HEK293 (cell line): ENCODE data around the gene EFCAB14.

Experiments
- GLI2 ChIP-seq: fragments of 450-650 bp; formaldehyde crosslinking; IDR thresholded peaks from 2 replicates; pipeline ENCODE4; 2017; ENCODE audit warnings: missing biosample characterization, missing genetic modification characterization, low read depth, borderline replicate concordance
- KLF1 ChIP-seq: fragments of 450-650 bp; formaldehyde crosslinking; IDR thresholded peaks from 2 replicates; pipeline ENCODE4 v1.5.1; 2016; ENCODE audit warnings: missing biosample characterization, missing genetic modification characterization
- KLF10 ChIP-seq: fragments of 450-650 bp; IDR thresholded peaks from 2 replicates; pipeline ENCODE4 v1.5.1; 2018; ENCODE audit warnings: missing biosample characterization, mild to moderate bottlenecking, missing genetic modification characterization
- KLF7 ChIP-seq: fragments of 450-650 bp; formaldehyde crosslinking; IDR thresholded peaks from 2 replicates; pipeline ENCODE4 v1.5.1; 2016; ENCODE audit warnings: missing biosample characterization, missing genetic modification characterization, borderline replicate concordance
- MYNN ChIP-seq: fragments of 450-650 bp; formaldehyde crosslinking; IDR thresholded peaks from 2 replicates; pipeline ENCODE4 v1.5.1; 2016; ENCODE audit warnings: missing biosample characterization, missing genetic modification characterization, borderline replicate concordance
- SETDB1 ChIP-seq: IDR thresholded peaks from one replicate; pipeline ENCODE4 v1.6.1; 2017; ENCODE audit warnings: mild to moderate bottlenecking, low read length, moderate library complexity, mixed read lengths; ENCODE audit not compliant: insufficient read length
- ZBTB20 ChIP-seq: fragments of 450-650 bp; formaldehyde crosslinking; IDR thresholded peaks from 2 replicates; pipeline ENCODE4 v1.5.1; 2016; ENCODE audit warnings: missing biosample characterization, missing genetic modification characterization
- ZBTB48 ChIP-seq: fragments of 450-650 bp; formaldehyde crosslinking; IDR thresholded peaks from 2 replicates; pipeline ENCODE4 v1.5.1; 2016; ENCODE audit warnings: missing biosample characterization, missing genetic modification characterization
- ZFP41 ChIP-seq: fragments of 450-650 bp; formaldehyde crosslinking; IDR thresholded peaks from 2 replicates; pipeline ENCODE4 v1.5.1; 2016; ENCODE audit warnings: missing biosample characterization, missing genetic modification characterization, borderline replicate concordance
- ZNF292 ChIP-seq: fragments of 450-650 bp; formaldehyde crosslinking; IDR thresholded peaks from 2 replicates; pipeline ENCODE4 v1.5.1; 2016; ENCODE audit warnings: low read depth, missing biosample characterization, missing genetic modification characterization, borderline replicate concordance
- ZNF391 ChIP-seq: fragments of 450-650 bp; formaldehyde crosslinking; IDR thresholded peaks from 2 replicates; pipeline ENCODE4 v1.5.1; 2016; ENCODE audit warnings: low read depth, missing biosample characterization, missing genetic modification characterization, borderline replicate concordance
- ZNF501 ChIP-seq: fragments of 450-650 bp; formaldehyde crosslinking; IDR thresholded peaks from 2 replicates; pipeline ENCODE4 v1.5.1; 2016; ENCODE audit warnings: missing biosample characterization, missing genetic modification characterization
- ZNF510 ChIP-seq: fragments of 450-650 bp; formaldehyde crosslinking; IDR thresholded peaks from 2 replicates; pipeline ENCODE4 v1.5.1; 2018; ENCODE audit warnings: mild to moderate bottlenecking, missing genetic modification characterization, missing biosample characterization; ENCODE audit not compliant: insufficient replicate concordance
- ZNF544 ChIP-seq: fragments of 450-650 bp; formaldehyde crosslinking; IDR thresholded peaks from 2 replicates; pipeline ENCODE4 v1.5.0; 2017; ENCODE audit warnings: missing biosample characterization, missing genetic modification characterization
- ZNF548 ChIP-seq: fragments of 450-650 bp; formaldehyde crosslinking; IDR thresholded peaks from 2 replicates; pipeline ENCODE4 v1.5.1; 2016; ENCODE audit warnings: missing biosample characterization, missing genetic modification characterization
- ZNF558 ChIP-seq: fragments of 450-650 bp; formaldehyde crosslinking; IDR thresholded peaks from 2 replicates; pipeline ENCODE4 v1.5.1; 2016; ENCODE audit warnings: missing biosample characterization, missing genetic modification characterization
- ZNF560 ChIP-seq: fragments of 450-650 bp; formaldehyde crosslinking; IDR thresholded peaks from 2 replicates; pipeline ENCODE4 v1.5.1; 2017; ENCODE audit warnings: missing biosample characterization, missing genetic modification characterization, borderline replicate concordance
- ZNF585B ChIP-seq: fragments of 450-650 bp; formaldehyde crosslinking; IDR thresholded peaks from 2 replicates; pipeline ENCODE4 v1.5.1; 2016; ENCODE audit warnings: missing biosample characterization, missing genetic modification characterization
- ZNF621 ChIP-seq: fragments of 450-650 bp; formaldehyde crosslinking; IDR thresholded peaks from 2 replicates; pipeline ENCODE4 v1.5.1; 2017; ENCODE audit warnings: missing biosample characterization, missing genetic modification characterization
- ZNF747 ChIP-seq: fragments of 450-650 bp; formaldehyde crosslinking; IDR thresholded peaks from 2 replicates; pipeline ENCODE4 v1.5.1; 2016; ENCODE audit warnings: missing biosample characterization, missing genetic modification characterization
- ZNF791 ChIP-seq: fragments of 450-650 bp; formaldehyde crosslinking; IDR thresholded peaks from 2 replicates; pipeline ENCODE4 v1.5.1; 2016; ENCODE audit warnings: missing biosample characterization, missing genetic modification characterization
- ZNF792 ChIP-seq: fragments of 450-650 bp; formaldehyde crosslinking; IDR thresholded peaks from 2 replicates; pipeline ENCODE4 v1.5.1; 2016; ENCODE audit warnings: missing biosample characterization, missing genetic modification characterization
- ZNF837 ChIP-seq: fragments of 450-650 bp; formaldehyde crosslinking; IDR thresholded peaks from 2 replicates; pipeline ENCODE4 v1.5.1; 2016; ENCODE audit warnings: missing biosample characterization, missing genetic modification characterization
- TF ChIP-seq, protein P1 (sequence below): fragments of 450-650 bp; formaldehyde crosslinking; IDR thresholded peaks from 2 replicates; pipeline ENCODE4 v1.5.1; 2017; ENCODE audit warnings: missing biosample characterization, missing genetic modification characterization
- TF ChIP-seq, protein P2 (sequence below): fragments of 450-650 bp; formaldehyde crosslinking; optimal IDR thresholded peaks from 2 replicates; pipeline ENCODE3; 2016; ENCODE audit warnings: missing biosample characterization, mild to moderate bottlenecking, missing genetic modification characterization
- TF ChIP-seq, protein P3 (sequence below): fragments of 450-650 bp; formaldehyde crosslinking; IDR thresholded peaks from 2 replicates; pipeline ENCODE4 v1.5.1; 2016; ENCODE audit warnings: missing biosample characterization, missing genetic modification characterization, borderline replicate concordance
- TF ChIP-seq, protein P4 (sequence below): fragments of 450-650 bp; formaldehyde crosslinking; IDR thresholded peaks from 2 replicates; pipeline ENCODE4 v1.5.1; 2016; ENCODE audit warnings: missing biosample characterization, missing genetic modification characterization
- TF ChIP-seq, protein P5 (sequence below): fragments of 450-650 bp; formaldehyde crosslinking; IDR thresholded peaks from 2 replicates; pipeline ENCODE4; 2016; ENCODE audit warnings: missing biosample characterization, missing genetic modification characterization
- TF ChIP-seq, protein P6 (sequence below): fragments of 450-650 bp; formaldehyde crosslinking; IDR thresholded peaks from 2 replicates; pipeline ENCODE4 v1.5.1; 2016; ENCODE audit warnings: missing biosample characterization, missing genetic modification characterization
- TF ChIP-seq, protein P7 (sequence below): fragments of 450-650 bp; formaldehyde crosslinking; IDR thresholded peaks from 2 replicates; pipeline ENCODE4 v1.5.1; 2016; ENCODE audit warnings: missing biosample characterization, missing genetic modification characterization
- TF ChIP-seq, protein P8 (sequence below): fragments of 450-650 bp; IDR thresholded peaks from 2 replicates; pipeline ENCODE4 v1.5.1; 2018; ENCODE audit warnings: missing biosample characterization, missing genetic modification characterization

EFCAB14 gene

DNA sequence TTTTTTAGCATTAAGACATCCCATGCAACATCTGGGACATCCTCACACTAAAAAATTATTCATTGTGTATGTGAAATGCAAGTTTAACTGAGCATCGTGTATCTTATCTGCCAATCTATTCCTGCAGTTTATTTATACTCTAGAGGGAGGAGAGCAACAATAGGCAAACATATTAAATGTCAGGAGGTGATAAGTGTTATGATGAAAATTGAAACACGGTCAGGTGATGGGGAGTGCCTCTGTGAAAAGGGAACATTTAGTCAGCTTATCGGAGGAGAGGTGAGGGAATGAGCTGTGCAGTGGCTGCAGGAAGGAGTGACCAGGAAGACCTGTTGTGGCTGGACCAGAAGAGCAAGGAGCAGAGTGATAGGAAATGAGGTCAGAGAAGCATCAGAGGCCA, 775 bp upstream of the EFCAB14 start (continued):
- TF ChIP-seq ZNF747 (tag by site-specific recombination) (no peak), ZNF558 (no peak), ZBTB48 (tag by site-specific recombination) (no peak), KLF7 (tag by site-specific recombination) (peak; percentile 51; the same call in 1 of the 2 replicates), ZNF391 (tag by site-specific recombination) (no peak), ZNF585B (tag by site-specific recombination) (no peak), ZNF621 (no peak), ZNF510 (tag by site-specific recombination) (no peak), MYNN (tag by site-specific recombination) (no peak), ZNF544 (no peak), ZNF791 (tag by site-specific recombination) (no peak), ZNF837 (tag by site-specific recombination) (no peak), KLF1 (tag by site-specific recombination) (peak; percentile 92), ZNF548 (tag by site-specific recombination) (no peak), ZNF792 (tag by site-specific recombination) (no peak), ZNF292 (tag by site-specific recombination) (no peak), ZBTB20 (no peak), GLI2 (no peak), KLF10 (tag by site-specific recombination) (no peak), ZNF501 (tag by site-specific recombination) (no peak), SETDB1 (no peak), ZFP41 (no peak), ZNF560 (tag by site-specific recombination) (no peak)
- TF ChIP-seq, protein P1, sequence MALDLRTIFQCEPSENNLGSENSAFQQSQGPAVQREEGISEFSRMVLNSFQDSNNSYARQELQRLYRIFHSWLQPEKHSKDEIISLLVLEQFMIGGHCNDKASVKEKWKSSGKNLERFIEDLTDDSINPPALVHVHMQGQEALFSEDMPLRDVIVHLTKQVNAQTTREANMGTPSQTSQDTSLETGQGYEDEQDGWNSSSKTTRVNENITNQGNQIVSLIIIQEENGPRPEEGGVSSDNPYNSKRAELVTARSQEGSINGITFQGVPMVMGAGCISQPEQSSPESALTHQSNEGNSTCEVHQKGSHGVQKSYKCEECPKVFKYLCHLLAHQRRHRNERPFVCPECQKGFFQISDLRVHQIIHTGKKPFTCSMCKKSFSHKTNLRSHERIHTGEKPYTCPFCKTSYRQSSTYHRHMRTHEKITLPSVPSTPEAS: no peak
- TF ChIP-seq, protein P2, sequence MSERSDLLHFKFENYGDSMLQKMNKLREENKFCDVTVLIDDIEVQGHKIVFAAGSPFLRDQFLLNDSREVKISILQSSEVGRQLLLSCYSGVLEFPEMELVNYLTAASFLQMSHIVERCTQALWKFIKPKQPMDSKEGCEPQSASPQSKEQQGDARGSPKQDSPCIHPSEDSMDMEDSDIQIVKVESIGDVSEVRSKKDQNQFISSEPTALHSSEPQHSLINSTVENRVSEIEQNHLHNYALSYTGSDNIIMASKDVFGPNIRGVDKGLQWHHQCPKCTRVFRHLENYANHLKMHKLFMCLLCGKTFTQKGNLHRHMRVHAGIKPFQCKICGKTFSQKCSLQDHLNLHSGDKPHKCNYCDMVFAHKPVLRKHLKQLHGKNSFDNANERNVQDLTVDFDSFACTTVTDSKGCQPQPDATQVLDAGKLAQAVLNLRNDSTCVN (tag by site-specific recombination): no peak
- TF ChIP-seq, protein P3, sequence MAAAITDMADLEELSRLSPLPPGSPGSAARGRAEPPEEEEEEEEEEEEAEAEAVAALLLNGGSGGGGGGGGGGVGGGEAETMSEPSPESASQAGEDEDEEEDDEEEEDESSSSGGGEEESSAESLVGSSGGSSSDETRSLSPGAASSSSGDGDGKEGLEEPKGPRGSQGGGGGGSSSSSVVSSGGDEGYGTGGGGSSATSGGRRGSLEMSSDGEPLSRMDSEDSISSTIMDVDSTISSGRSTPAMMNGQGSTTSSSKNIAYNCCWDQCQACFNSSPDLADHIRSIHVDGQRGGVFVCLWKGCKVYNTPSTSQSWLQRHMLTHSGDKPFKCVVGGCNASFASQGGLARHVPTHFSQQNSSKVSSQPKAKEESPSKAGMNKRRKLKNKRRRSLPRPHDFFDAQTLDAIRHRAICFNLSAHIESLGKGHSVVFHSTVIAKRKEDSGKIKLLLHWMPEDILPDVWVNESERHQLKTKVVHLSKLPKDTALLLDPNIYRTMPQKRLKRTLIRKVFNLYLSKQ: no peak
- TF ChIP-seq, protein P4, sequence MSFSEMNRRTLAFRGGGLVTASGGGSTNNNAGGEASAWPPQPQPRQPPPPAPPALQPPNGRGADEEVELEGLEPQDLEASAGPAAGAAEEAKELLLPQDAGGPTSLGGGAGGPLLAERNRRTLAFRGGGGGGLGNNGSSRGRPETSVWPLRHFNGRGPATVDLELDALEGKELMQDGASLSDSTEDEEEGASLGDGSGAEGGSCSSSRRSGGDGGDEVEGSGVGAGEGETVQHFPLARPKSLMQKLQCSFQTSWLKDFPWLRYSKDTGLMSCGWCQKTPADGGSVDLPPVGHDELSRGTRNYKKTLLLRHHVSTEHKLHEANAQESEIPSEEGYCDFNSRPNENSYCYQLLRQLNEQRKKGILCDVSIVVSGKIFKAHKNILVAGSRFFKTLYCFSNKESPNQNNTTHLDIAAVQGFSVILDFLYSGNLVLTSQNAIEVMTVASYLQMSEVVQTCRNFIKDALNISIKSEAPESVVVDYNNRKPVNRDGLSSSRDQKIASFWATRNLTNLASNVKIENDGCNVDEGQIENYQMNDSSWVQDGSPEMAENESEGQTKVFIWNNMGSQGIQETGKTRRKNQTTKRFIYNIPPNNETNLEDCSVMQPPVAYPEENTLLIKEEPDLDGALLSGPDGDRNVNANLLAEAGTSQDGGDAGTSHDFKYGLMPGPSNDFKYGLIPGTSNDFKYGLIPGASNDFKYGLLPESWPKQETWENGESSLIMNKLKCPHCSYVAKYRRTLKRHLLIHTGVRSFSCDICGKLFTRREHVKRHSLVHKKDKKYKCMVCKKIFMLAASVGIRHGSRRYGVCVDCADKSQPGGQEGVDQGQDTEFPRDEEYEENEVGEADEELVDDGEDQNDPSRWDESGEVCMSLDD (tag by site-specific recombination): no peak
- TF ChIP-seq, protein P5, sequence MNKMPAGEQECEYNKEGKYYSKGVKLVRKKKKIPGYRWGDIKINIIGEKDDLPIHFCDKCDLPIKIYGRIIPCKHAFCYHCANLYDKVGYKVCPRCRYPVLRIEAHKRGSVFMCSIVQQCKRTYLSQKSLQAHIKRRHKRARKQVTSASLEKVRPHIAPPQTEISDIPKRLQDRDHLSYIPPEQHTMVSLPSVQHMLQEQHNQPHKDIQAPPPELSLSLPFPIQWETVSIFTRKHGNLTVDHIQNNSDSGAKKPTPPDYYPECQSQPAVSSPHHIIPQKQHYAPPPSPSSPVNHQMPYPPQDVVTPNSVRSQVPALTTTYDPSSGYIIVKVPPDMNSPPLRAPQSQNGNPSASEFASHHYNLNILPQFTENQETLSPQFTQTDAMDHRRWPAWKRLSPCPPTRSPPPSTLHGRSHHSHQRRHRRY (tag by site-specific recombination): no peak
- TF ChIP-seq, protein P6, sequence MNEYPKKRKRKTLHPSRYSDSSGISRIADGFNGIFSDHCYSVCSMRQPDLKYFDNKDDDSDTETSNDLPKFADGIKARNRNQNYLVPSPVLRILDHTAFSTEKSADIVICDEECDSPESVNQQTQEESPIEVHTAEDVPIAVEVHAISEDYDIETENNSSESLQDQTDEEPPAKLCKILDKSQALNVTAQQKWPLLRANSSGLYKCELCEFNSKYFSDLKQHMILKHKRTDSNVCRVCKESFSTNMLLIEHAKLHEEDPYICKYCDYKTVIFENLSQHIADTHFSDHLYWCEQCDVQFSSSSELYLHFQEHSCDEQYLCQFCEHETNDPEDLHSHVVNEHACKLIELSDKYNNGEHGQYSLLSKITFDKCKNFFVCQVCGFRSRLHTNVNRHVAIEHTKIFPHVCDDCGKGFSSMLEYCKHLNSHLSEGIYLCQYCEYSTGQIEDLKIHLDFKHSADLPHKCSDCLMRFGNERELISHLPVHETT (tag by site-specific recombination): no peak
- TF ChIP-seq, protein P7, sequence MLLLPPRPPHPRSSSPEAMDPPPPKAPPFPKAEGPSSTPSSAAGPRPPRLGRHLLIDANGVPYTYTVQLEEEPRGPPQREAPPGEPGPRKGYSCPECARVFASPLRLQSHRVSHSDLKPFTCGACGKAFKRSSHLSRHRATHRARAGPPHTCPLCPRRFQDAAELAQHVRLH (tag by site-specific recombination): no peak
- TF ChIP-seq, protein P8, sequence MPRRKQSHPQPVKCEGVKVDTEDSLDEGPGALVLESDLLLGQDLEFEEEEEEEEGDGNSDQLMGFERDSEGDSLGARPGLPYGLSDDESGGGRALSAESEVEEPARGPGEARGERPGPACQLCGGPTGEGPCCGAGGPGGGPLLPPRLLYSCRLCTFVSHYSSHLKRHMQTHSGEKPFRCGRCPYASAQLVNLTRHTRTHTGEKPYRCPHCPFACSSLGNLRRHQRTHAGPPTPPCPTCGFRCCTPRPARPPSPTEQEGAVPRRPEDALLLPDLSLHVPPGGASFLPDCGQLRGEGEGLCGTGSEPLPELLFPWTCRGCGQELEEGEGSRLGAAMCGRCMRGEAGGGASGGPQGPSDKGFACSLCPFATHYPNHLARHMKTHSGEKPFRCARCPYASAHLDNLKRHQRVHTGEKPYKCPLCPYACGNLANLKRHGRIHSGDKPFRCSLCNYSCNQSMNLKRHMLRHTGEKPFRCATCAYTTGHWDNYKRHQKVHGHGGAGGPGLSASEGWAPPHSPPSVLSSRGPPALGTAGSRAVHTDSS (tag by site-specific recombination): no peak
